Neutrophil (primary cell): ENCODE results near the gene RNF19B.

Experiments
- H3K27ac ChIP-seq: fragments of 200-600 bp; sonication (generic); 2 replicates; pipeline ENCODE4 v1.5.1; 2016; ENCODE audit warnings: mild to moderate bottlenecking, moderate library complexity
- H3K27me3 ChIP-seq: fragments of 200-600 bp; sonication (generic); 2 replicates; pipeline ENCODE4 v1.6.0; 2016; ENCODE audit warnings: mild to moderate bottlenecking
- H3K36me3 ChIP-seq: fragments of 200-600 bp; sonication (generic); 2 replicates; pipeline ENCODE4 v1.5.1; 2017
- H3K4me1 ChIP-seq, 2 experiments: fragments of 200-600 bp in 1 of 2; sonication (generic) in 1 of 2; 1 replicate in 1 of 2; 2 replicates in 1 of 2; pipeline versions ENCODE4 v1.5.1 to v1.6.1; 2013 to 2016; ENCODE audit warnings: low read depth in 1 of 2, low read length in 1 of 2, mild to moderate bottlenecking in 1 of 2, moderate library complexity in 1 of 2; ENCODE audit not compliant: control insufficient read depth in 1 of 2, insufficient read depth in 1 of 2
- H3K4me3 ChIP-seq, 2 experiments: fragments of 200-600 bp in 1 of 2; sonication (generic) in 1 of 2; 1 replicate in 1 of 2; 2 replicates in 1 of 2; pipeline ENCODE4 v1.5.1; 2013 to 2016; ENCODE audit warnings: low read depth in 1 of 2, low read length in 1 of 2, mild to moderate bottlenecking in 1 of 2, moderate library complexity in 1 of 2
- H3K9me3 ChIP-seq: fragments of 200-600 bp; sonication (generic); 2 replicates; pipeline ENCODE4 v1.5.1; 2016
- TF ChIP-seq, protein P1 (sequence below): fragments of 200-600 bp; sonication (generic); IDR thresholded peaks from 2 replicates; pipeline ENCODE4 v1.5.1; 2016; ENCODE audit warnings: antibody characterized with exemption

RNF19B gene

GRCh38 chr1:32891241-32891570 lies 73.4 kb downstream of the RNF19B start:
- Histone ChIP-seq H3K36me3 (no peaks in the 10 kb centered on the region), H3K9me3 (no peaks in the 10 kb centered on the region), H3K27me3 (peaks cover 100% of the 10 kb centered on the region), H3K4me3 (no peak overlapping the region), H3K27ac (no peak overlapping the region), H3K4me1 (peaks cover 0 to 10% of the 10 kb centered on the region in 2 experiments)
- TF ChIP-seq, protein P1, sequence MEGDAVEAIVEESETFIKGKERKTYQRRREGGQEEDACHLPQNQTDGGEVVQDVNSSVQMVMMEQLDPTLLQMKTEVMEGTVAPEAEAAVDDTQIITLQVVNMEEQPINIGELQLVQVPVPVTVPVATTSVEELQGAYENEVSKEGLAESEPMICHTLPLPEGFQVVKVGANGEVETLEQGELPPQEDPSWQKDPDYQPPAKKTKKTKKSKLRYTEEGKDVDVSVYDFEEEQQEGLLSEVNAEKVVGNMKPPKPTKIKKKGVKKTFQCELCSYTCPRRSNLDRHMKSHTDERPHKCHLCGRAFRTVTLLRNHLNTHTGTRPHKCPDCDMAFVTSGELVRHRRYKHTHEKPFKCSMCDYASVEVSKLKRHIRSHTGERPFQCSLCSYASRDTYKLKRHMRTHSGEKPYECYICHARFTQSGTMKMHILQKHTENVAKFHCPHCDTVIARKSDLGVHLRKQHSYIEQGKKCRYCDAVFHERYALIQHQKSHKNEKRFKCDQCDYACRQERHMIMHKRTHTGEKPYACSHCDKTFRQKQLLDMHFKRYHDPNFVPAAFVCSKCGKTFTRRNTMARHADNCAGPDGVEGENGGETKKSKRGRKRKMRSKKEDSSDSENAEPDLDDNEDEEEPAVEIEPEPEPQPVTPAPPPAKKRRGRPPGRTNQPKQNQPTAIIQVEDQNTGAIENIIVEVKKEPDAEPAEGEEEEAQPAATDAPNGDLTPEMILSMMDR: no peak

DNA sequence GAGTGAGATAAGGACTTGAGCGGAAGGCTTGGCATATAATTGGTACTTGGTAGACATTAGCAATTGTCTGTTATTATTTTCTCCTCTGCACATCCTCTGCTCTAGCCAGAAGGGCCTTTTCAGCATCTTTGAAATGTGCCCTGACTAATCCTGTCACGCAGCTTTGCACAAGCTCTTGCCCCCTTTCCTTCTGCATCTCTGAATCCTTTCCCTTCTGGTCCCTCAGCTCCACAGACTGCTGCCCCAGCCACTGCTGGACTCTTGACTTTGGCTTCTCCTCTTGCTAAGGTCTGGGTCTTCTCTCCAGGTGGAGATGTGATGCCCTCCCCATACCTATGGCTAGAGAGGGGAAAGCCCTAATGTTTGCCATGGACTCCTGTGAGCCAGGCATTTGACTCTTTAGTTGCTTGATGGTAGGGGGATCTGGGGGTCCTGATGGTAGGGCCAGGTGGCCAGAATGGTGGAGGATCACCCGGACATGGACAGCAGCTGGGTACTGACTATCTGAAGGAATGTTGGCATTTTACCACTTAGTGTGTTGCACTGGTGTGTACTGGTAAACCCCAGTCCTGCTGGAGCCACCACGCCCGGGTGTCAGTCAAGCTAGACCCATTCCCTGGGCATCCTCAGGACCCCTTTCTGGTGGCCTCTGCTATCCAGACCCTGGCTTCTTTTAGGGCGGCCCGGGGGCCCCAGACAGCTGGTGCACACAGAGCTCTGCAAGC lies 73.9 kb downstream of the RNF19B start:
- H3K27me3 ChIP-seq: peaks cover 100% of the 10 kb centered on the region

GRCh38 chr1:32889731-32890278 lies 74.8 kb downstream of the RNF19B start:
- H3K36me3 ChIP-seq: no peaks in the 10 kb centered on the region
- TF ChIP-seq, protein P1: no peak
- peaks cover 100% of the 10 kb centered on the region for H3K27me3 ChIP-seq
- H3K27ac ChIP-seq: no peak overlapping the region
- H3K4me3 ChIP-seq: no peak overlapping the region
- H3K4me1 ChIP-seq: peaks cover 0 to 10% of the 10 kb centered on the region in 2 experiments
- no peaks in the 10 kb centered on the region for H3K9me3 ChIP-seq

More for the DNA sequence above, 73.9 kb downstream of the RNF19B start:
- TF ChIP-seq, protein P1: no peak
- Histone ChIP-seq H3K4me3 (no peak overlapping the region), H3K9me3 (no peaks in the 10 kb centered on the region), H3K36me3 (no peaks in the 10 kb centered on the region), H3K27ac (no peak overlapping the region), H3K4me1 (peaks cover 0 to 10% of the 10 kb centered on the region in 2 experiments)

GRCh38 chr1:32888677-32889420 lies 75.8 kb downstream of the RNF19B start:
- Histone ChIP-seq H3K27ac (no peak overlapping the region), H3K27me3 (peaks cover 100% of the 10 kb centered on the region), H3K4me1 (peaks cover 0 to 10% of the 10 kb centered on the region in 2 experiments), H3K4me3 (no peak overlapping the region), H3K36me3 (no peaks in the 10 kb centered on the region), H3K9me3 (no peaks in the 10 kb centered on the region)
- TF ChIP-seq, protein P1: no peak

GRCh38 chr1:32888134-32888533 lies 76.5 kb downstream of the RNF19B start:
- Histone ChIP-seq H3K27me3 (peaks cover 100% of the 10 kb centered on the region), H3K36me3 (no peaks in the 10 kb centered on the region), H3K27ac (no peak overlapping the region), H3K9me3 (no peaks in the 10 kb centered on the region), H3K4me1 (peaks cover 0 to 5% of the 10 kb centered on the region in 2 experiments), H3K4me3 (no peak overlapping the region)
- TF ChIP-seq, protein P1: no peak
